ENCODE measurements around the gene DNAJC1. TPM values are rescaled to one million over a fixed set of nuclear protein-coding genes. Genes with fewer than 3 reads are reported as not detected.

DNAJC1 gene
- total RNA-seq, 1 experiment from 2014 or later = 3.2 TPM

DNA sequence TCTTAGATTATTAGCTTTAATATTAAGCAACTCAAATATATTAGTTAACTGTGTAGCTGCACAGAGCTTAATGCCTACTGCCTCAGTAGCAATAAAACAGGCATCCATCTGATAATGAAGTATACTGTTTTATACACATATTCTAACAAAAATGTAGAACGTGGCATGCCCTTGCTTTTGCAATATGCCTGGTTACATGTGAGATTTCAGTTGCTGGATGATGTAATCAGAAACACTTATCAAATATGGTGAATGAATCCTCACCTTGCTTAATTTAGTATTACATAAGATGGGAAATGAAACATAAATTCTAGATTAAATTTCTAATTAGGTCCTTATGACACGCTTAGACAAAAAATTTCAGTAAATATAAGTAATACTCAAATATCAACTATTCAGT, 8.0 kb downstream of the DNAJC1 start:
- H3K36me3 ChIP-seq (ENCODE audit: insufficient read depth, low read length) = no peaks in the 10 kb centered on the region
- H3K27me3 ChIP-seq (ENCODE audit: low read length) = no peaks in the 10 kb centered on the region
- no peaks in the 10 kb centered on the region for H3K9me2 ChIP-seq (replicated peaks; ENCODE audit: insufficient read depth, low read length)
- H3K9ac ChIP-seq (ENCODE audit: low read length) = no peak overlapping the region
- H3K79me2 ChIP-seq (ENCODE audit: low read length) = no peaks in the 10 kb centered on the region
- H3K27ac ChIP-seq (ENCODE audit: low read length) = no peak overlapping the region
- H2AFZ ChIP-seq (ENCODE audit: low read length) = no peak overlapping the region
- DNase-seq = no peak
- H3K4me2 ChIP-seq (ENCODE audit: low read depth, low read length, poor library complexity, severe bottlenecking) = no peak overlapping the region
- no peaks in the 10 kb centered on the region for H4K20me1 ChIP-seq (ENCODE audit: insufficient read depth, low read depth, low read length)
- no peaks in the 10 kb centered on the region for H3K9me3 ChIP-seq (ENCODE audit: low read length)
- no peaks in the 10 kb centered on the region for H3K4me1 ChIP-seq (ENCODE audit: low read length)
- no peak overlapping the region for H3K4me3 ChIP-seq (ENCODE audit: low read length)

GRCh38 chr10:21993360-21994001, 10.0 kb downstream of the DNAJC1 start:
- peak; percentile 58 for DNase-seq
- H2AFZ ChIP-seq (ENCODE audit: low read length) = no peak overlapping the region
- H3K9me3 ChIP-seq (ENCODE audit: low read length) = no peaks in the 10 kb centered on the region
- H3K4me1 ChIP-seq (ENCODE audit: low read length) = no peaks in the 10 kb centered on the region
- H3K9me2 ChIP-seq (replicated peaks; ENCODE audit: insufficient read depth, low read length) = no peaks in the 10 kb centered on the region
- H3K36me3 ChIP-seq (ENCODE audit: insufficient read depth, low read length) = no peaks in the 10 kb centered on the region
- H3K27ac ChIP-seq (ENCODE audit: low read length) = no peak overlapping the region
- no peaks in the 10 kb centered on the region for H3K79me2 ChIP-seq (ENCODE audit: low read length)
- H3K4me3 ChIP-seq (ENCODE audit: low read length) = no peak overlapping the region
- H3K9ac ChIP-seq (ENCODE audit: low read length) = no peak overlapping the region
- no peak overlapping the region for H3K4me2 ChIP-seq (ENCODE audit: low read depth, low read length, poor library complexity, severe bottlenecking)
- no peaks in the 10 kb centered on the region for H3K27me3 ChIP-seq (ENCODE audit: low read length)
- no peaks in the 10 kb centered on the region for H4K20me1 ChIP-seq (ENCODE audit: insufficient read depth, low read depth, low read length)

GRCh38 chr10:21991785-21992184, 11.7 kb downstream of the DNAJC1 start:
- H3K9me2 ChIP-seq (replicated peaks; ENCODE audit: insufficient read depth, low read length) = no peaks in the 10 kb centered on the region
- no peak overlapping the region for H3K4me2 ChIP-seq (ENCODE audit: low read depth, low read length, poor library complexity, severe bottlenecking)
- H3K79me2 ChIP-seq (ENCODE audit: low read length) = no peaks in the 10 kb centered on the region
- no peak overlapping the region for H3K27ac ChIP-seq (ENCODE audit: low read length)
- no peak overlapping the region for H3K9ac ChIP-seq (ENCODE audit: low read length)
- no peaks in the 10 kb centered on the region for H4K20me1 ChIP-seq (ENCODE audit: insufficient read depth, low read depth, low read length)
- no peaks in the 10 kb centered on the region for H3K27me3 ChIP-seq (ENCODE audit: low read length)
- no peaks in the 10 kb centered on the region for H3K36me3 ChIP-seq (ENCODE audit: insufficient read depth, low read length)
- no peaks in the 10 kb centered on the region for H3K9me3 ChIP-seq (ENCODE audit: low read length)
- H3K4me3 ChIP-seq (ENCODE audit: low read length) = no peak overlapping the region
- H2AFZ ChIP-seq (ENCODE audit: low read length) = no peak overlapping the region
- H3K4me1 ChIP-seq (ENCODE audit: low read length) = no peaks in the 10 kb centered on the region
- no peak for DNase-seq

DNA sequence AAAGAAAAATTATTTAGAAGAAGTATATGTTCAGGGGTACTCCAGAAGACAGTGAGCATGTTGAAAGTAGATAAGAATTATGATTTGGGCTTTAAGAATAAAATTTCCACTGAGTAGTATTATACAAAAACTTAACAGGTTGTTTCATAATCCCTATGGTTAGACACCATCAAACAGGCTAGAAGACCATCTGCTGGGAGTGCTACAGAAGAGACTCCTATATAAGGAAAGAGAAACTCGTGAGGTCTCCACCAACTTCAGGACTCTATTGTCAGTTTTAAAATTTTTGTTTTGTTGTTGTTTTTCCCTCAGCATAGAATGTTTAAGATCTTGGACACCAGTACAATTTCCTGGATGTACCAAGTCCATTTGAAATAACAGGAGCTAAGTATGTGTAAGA, 13.1 kb downstream of the DNAJC1 start:
- no peak overlapping the region for H3K4me3 ChIP-seq (ENCODE audit: low read length)
- H3K4me2 ChIP-seq (ENCODE audit: low read depth, low read length, poor library complexity, severe bottlenecking) = no peak overlapping the region
- H3K4me1 ChIP-seq (ENCODE audit: low read length) = no peaks in the 10 kb centered on the region
- no peaks in the 10 kb centered on the region for H3K27me3 ChIP-seq (ENCODE audit: low read length)
- H3K79me2 ChIP-seq (ENCODE audit: low read length) = no peaks in the 10 kb centered on the region
- no peak overlapping the region for H3K9ac ChIP-seq (ENCODE audit: low read length)
- no peak overlapping the region for H3K27ac ChIP-seq (ENCODE audit: low read length)
- H3K36me3 ChIP-seq (ENCODE audit: insufficient read depth, low read length) = no peaks in the 10 kb centered on the region
- H3K9me3 ChIP-seq (ENCODE audit: low read length) = no peaks in the 10 kb centered on the region
- DNase-seq = no peak
- no peaks in the 10 kb centered on the region for H3K9me2 ChIP-seq (replicated peaks; ENCODE audit: insufficient read depth, low read length)
- no peak overlapping the region for H2AFZ ChIP-seq (ENCODE audit: low read length)
- H4K20me1 ChIP-seq (ENCODE audit: insufficient read depth, low read depth, low read length) = no peaks in the 10 kb centered on the region

GRCh38 chr10:21989453-21990154, 13.9 kb downstream of the DNAJC1 start:
- Histone ChIP-seq H4K20me1 (ENCODE audit: insufficient read depth, low read depth, low read length) (no peaks in the 10 kb centered on the region), H3K79me2 (ENCODE audit: low read length) (no peaks in the 10 kb centered on the region), H3K4me3 (ENCODE audit: low read length) (no peak overlapping the region), H3K9me2 (replicated peaks; ENCODE audit: insufficient read depth, low read length) (no peaks in the 10 kb centered on the region), H3K27ac (ENCODE audit: low read length) (no peak overlapping the region), H2AFZ (ENCODE audit: low read length) (no peak overlapping the region), H3K9me3 (ENCODE audit: low read length) (no peaks in the 10 kb centered on the region), H3K9ac (ENCODE audit: low read length) (no peak overlapping the region), H3K36me3 (ENCODE audit: insufficient read depth, low read length) (no peaks in the 10 kb centered on the region), H3K27me3 (ENCODE audit: low read length) (no peaks in the 10 kb centered on the region), H3K4me2 (ENCODE audit: low read depth, low read length, poor library complexity, severe bottlenecking) (no peak overlapping the region), H3K4me1 (ENCODE audit: low read length) (no peaks in the 10 kb centered on the region)
- peak; percentile 76 for DNase-seq

DNA sequence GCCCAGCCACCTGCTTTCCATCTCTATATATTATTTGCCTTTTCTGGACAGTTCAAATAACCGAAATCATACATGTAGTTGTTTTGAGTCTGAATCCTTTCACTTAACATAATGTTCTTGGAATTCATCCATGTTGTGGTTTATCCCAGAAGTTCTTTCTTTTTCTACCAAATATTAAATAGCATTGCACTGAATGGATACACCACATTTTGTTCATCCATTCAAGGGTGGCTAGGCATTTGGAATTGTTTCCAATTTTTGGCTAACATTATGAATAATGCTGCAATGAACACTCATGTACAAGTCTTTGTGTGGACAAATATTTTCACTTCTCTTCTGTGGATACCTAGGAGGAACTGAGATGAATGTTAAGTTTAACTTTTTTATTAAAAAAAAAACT, 18.0 kb downstream of the DNAJC1 start:
- Histone ChIP-seq H3K9me3 (ENCODE audit: low read length) (no peaks in the 10 kb centered on the region), H2AFZ (ENCODE audit: low read length) (no peak overlapping the region), H3K9ac (ENCODE audit: low read length) (no peak overlapping the region), H3K79me2 (ENCODE audit: low read length) (no peaks in the 10 kb centered on the region), H3K4me2 (ENCODE audit: low read depth, low read length, poor library complexity, severe bottlenecking) (no peak overlapping the region), H3K4me3 (ENCODE audit: low read length) (no peak overlapping the region), H3K9me2 (replicated peaks; ENCODE audit: insufficient read depth, low read length) (no peaks in the 10 kb centered on the region), H3K36me3 (ENCODE audit: insufficient read depth, low read length) (no peaks in the 10 kb centered on the region), H3K27ac (ENCODE audit: low read length) (no peak overlapping the region), H3K27me3 (ENCODE audit: low read length) (no peaks in the 10 kb centered on the region), H3K4me1 (ENCODE audit: low read length) (no peaks in the 10 kb centered on the region), H4K20me1 (ENCODE audit: insufficient read depth, low read depth, low read length) (no peaks in the 10 kb centered on the region)
- DNase-seq = no peak

DNA sequence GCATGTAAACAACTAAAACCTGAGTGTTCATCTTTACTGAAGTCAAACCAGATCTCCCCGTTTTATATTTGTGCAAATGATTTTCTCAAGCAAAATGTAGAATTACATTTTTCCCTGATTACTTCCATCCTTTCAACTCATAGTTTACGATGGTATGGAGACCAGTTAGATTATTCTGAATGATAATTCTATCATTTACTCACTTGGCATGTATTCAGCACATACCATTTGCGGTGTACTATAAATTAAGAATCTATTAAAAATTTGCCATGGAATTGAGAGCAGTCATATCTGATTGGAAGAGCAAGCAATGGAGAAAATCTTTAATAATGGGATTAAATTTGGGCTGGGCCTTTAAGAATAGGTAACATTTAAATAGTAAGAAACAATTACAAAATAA, 22.4 kb downstream of the DNAJC1 start:
- Histone ChIP-seq H3K9me2 (replicated peaks; ENCODE audit: insufficient read depth, low read length) (no peaks in the 10 kb centered on the region), H3K36me3 (ENCODE audit: insufficient read depth, low read length) (no peaks in the 10 kb centered on the region)

GRCh38 chr10:21980691-21981090, 22.8 kb downstream of the DNAJC1 start:
- H4K20me1 ChIP-seq (ENCODE audit: insufficient read depth, low read depth, low read length) = no peaks in the 10 kb centered on the region
- no peaks in the 10 kb centered on the region for H3K9me2 ChIP-seq (replicated peaks; ENCODE audit: insufficient read depth, low read length)
- H2AFZ ChIP-seq (ENCODE audit: low read length) = no peak overlapping the region
- H3K4me1 ChIP-seq (ENCODE audit: low read length) = no peaks in the 10 kb centered on the region
- H3K9ac ChIP-seq (ENCODE audit: low read length) = no peak overlapping the region
- no peak overlapping the region for H3K4me2 ChIP-seq (ENCODE audit: low read depth, low read length, poor library complexity, severe bottlenecking)
- no peaks in the 10 kb centered on the region for H3K36me3 ChIP-seq (ENCODE audit: insufficient read depth, low read length)
- H3K4me3 ChIP-seq (ENCODE audit: low read length) = no peak overlapping the region
- H3K79me2 ChIP-seq (ENCODE audit: low read length) = no peaks in the 10 kb centered on the region
- H3K27me3 ChIP-seq (ENCODE audit: low read length) = no peaks in the 10 kb centered on the region
- DNase-seq = no peak
- H3K9me3 ChIP-seq (ENCODE audit: low read length) = no peaks in the 10 kb centered on the region
- H3K27ac ChIP-seq (ENCODE audit: low read length) = no peak overlapping the region

More for the DNA sequence above, 22.4 kb downstream of the DNAJC1 start:
- Histone ChIP-seq H3K27me3 (ENCODE audit: low read length) (no peaks in the 10 kb centered on the region), H4K20me1 (ENCODE audit: insufficient read depth, low read depth, low read length) (no peaks in the 10 kb centered on the region), H3K9me3 (ENCODE audit: low read length) (no peaks in the 10 kb centered on the region), H3K4me2 (ENCODE audit: low read depth, low read length, poor library complexity, severe bottlenecking) (no peak overlapping the region), H3K4me3 (ENCODE audit: low read length) (no peak overlapping the region), H3K79me2 (ENCODE audit: low read length) (no peaks in the 10 kb centered on the region), H3K27ac (ENCODE audit: low read length) (no peak overlapping the region), H2AFZ (ENCODE audit: low read length) (no peak overlapping the region), H3K4me1 (ENCODE audit: low read length) (no peaks in the 10 kb centered on the region), H3K9ac (ENCODE audit: low read length) (no peak overlapping the region)
- no peak for DNase-seq

All from Karpas-422 (cell line).